ENCODE data around the gene MYO18B.

MYO18B gene

DNA sequence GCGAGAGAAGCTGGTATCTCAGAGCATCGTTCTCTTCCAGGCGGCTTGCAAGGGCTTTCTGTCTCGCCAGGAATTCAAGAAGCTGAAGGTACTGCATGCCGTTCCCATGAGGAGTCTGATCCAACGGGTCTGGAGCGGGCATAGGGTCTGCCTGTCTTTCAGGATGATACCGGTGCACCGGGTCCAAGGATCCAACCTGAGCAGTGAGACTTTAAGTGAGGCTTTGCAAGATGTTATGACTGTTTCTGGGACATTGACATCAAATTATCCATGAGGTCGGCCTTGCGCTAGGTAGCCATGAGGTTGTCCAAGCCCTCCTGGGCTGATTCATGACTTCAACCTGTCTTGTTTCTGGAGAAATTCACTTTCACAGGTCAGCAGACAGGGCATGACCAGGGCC, 132.3 kb downstream of the MYO18B start:
- DNase-seq: no peak

DNA sequence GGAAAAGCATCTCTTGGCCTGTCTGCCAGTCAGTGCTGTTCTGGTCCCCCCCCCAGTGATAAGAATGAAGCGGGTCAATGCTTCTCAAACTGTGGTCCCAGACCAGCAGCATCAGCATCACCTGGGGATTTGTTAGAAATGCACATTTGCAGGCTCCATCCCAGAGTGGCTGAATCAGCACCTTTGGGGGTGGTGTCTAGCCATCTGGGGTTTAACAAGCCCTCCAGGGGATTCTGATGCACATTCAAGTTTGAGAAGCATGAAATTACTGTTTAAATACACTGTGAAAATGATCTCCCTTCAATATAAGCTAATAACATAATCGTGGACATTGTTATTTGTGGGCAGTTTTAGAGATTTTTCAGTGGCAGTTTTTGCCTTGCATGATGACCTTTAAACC, 133.5 kb downstream of the MYO18B start:
- no peak for DNase-seq

DNA sequence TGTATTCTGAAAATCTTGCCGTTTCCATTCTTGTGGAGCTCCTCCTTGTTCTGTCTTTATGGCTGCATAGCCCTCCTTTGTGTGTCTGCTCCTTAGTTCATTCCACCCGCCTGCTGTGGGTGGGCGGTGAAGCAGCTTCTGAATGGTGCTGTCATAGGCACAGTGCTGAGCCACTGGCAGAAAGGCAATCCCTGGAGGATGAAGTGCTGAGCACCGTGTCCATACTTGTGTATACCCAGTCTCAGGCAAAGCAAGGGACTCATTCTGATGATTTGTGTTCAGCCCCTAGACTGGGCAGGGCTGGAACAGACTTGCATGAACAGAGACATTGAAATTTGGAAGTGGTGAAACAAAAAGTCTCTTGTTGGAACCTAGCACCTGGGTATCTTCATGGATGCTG, 134.9 kb downstream of the MYO18B start:
- no peak for DNase-seq

DNA sequence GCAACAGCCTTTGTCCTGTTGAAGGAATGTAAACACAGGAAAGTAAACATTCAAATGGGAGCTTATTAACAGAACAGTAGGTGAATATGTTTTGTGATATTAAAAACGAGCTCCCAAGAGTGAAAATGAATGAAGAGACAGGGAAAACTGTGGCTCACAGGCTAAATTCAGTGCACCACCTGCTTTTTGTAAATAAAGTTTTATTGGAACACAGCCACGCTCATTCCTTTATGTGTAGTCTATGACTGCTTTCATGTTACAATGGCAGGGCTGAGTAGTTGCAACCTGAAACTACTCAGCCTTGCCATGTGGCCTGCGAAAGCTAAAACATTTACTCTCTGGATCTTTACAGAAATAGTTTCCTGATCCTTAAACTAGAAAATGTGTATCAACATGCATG, 136.9 kb downstream of the MYO18B start:
- no peak for DNase-seq

DNA sequence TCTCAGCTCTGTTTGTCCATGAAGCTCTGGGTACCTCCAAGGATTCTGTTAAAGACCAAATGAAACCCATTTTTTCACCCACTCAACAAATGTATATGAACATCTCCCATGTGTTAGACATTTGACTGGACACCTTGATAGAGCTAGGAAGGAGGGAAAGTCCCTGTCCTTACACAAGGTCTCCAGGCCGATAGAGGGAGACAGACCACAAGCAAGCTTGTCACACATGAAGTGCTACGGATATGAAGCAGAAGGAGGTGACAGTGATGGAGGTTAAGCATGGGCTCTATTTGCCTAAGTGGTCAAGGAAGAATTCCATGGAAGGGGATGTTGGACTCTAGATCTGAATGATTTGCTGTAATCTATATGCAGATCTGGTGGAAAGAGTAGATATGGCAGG, 138.5 kb downstream of the MYO18B start:
- DNase-seq: no peak

DNA sequence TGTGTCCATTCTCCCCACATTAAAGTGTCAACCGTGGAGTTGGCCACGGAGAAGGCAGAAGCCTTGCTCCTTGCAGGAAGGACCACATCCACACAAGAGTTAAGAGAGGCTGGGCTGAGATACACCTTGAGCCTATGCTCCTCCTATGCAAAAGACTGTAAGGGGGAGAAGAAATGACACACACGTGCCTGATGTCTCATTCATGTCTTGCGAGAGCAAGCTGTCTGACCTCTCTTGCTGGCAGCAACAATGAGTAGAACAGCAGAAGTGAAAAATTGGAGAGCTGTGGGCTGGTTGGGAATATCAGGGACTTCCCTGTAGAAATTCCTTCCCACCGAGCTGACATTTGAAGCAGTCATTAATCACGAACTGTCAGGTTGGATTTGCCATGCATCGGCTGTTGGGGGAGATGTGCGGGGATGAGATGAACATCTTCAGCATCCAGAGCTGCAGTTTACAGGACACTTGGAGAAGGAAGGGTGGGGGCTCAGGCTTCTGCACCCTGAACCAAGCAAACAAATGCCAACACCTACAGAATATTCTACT, 139.3 kb downstream of the MYO18B start:
- no peak for DNase-seq

DNA sequence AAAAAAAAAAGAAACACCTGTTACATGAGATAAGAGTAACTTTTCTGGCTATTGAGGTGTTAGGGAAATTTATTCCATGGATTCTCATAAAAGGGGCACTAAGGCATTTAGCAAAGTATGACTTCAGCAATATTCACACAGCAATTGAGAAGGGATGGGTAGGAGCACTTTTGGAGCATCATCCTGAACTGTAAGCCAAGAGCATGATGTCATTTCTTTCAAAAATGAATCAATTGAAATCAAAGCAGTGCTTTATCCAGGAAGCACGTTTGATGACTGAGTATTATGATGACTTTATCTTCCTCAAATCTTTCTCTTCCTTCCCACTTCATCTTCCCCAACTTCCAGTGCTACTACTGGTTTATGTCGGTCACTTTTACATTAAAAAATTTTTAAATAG, 140.4 kb downstream of the MYO18B start:
- no peak for DNase-seq

DNA sequence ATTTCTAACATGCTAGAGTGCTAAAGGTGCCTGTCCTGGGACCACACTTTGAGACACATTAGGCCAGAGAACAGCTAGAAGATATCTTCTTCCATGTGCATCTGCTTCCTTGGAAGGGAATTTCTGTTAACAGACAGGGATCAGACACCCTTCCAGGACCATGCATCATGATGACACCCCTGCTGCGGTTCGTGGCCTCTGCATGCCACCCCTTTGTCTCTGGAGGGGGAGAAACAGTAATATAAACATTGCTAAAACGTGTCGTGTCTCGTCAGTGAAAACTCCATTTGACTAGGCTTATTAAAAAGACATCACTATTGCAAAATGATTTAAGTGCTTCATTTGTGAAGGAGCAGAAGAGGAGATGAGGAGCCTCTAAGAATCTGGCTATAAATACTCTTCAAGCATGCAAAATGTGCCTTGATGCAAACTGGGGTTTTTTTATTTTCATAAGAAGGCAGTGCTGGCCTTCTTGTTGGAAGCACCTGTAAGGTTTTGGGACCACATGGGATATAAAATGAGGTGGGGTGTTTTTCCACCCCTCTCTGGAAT, 141.6 kb downstream of the MYO18B start:
- DNase-seq: no peak

DNA sequence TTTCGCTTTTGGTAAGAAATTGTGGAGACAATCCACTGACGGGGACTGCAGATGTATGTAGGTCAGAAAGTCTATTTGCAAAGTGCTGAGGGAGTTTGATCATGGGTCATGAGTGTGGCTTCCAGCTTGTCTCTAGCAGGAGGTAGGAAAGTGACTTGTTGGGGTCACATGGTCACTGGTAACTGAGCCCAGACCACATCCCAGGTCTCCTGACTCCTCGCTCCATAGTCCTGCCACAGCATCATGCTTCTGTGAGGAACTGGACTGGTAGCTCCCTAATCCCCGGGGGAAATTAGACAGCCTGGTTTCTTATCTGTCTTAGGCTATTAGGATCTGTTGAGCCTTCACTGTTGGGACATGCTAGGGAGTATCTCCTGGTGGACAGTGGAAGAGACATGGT, 142.1 kb downstream of the MYO18B start:
- DNase-seq: no peak

DNA sequence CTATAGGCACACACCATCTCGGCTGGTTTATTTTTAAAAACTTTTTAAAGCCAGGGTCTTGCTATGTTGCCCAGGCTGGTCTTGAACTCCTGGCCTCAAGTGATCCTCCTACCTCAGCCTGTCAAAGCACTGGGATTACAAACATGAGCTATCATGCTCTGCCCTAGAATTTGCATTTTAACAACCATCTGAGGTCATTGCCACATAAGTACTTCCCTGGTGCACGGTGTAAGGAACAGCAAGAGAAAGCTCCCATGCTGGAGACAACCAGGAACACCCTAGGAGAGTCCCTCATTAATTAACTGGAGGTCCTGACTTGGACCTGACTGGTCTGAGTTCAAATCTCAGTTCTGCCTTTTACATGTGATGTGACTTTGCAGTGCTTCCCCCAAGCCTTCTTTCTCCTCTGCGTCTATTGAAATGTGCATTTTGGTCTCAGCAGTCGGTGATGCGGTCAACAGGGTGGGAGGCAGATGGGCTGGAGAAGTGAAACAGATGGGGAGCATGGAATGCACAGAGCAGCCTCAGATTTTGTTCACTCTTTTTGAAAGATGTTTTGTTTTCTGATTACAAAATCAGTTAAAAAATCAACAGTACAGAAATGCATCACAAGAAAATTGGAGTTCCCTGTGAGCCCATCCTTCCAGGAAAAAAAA, 146.5 kb downstream of the MYO18B start:
- no peak for DNase-seq

DNA sequence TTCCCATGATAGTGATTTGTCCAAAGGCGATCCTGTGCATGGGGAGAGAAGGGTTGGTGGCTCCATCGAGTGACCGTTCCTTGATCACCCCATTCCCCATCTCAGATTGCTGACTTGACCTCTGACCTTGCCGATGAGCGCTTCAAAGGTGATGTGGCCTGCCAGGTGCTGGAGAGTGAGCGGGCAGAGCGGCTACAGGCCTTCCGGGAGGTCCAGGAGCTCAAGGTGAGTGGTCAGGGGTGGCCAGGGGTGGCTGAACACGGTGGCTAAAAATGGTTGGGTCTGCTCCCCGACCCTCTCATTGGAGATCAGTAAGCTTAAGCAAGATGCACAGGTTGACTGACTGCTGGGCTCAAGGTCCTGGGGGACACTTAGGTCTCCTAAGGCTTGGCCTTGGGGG, 148.7 kb downstream of the MYO18B start:
- DNase-seq: no peak

DNA sequence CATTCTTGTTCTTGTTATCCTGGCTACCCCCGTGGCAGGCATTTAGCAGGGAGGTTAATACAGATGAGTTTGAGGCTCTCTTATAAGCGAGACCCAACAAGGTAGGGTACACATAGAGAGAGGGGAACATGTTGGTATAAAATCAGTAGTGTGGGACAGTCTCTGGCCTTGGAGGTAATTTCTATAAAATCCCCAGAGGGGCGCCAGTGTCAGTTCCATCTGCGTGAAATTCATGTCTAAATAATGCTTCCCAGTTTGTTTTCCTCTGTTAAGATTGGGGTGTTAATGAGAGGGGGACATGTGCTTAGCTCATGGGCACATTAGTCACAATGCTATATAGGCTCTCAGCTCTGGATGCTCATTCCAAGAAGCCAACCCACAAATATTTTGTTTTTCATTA, 150.7 kb downstream of the MYO18B start:
- no peak for DNase-seq

DNA sequence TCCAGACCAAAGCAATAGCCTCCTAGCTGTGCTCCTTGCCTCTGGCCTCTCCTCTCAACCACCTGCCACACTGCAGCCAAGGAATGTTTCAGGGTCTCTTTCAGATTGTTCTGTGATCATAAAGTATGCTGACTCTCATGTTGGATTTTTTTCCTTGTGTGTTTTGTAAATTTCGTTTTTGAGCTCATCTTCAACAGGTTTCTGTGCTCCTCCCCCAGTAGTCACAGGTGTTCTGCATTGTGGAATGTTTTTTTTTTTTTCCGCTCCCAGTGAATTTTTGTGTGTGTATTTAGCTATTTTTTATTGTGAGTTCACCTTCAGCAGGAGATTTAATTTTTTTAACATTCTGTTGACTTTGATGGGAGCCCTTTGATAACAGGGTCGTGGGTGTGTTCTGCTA, 153.7 kb downstream of the MYO18B start:
- no peak for DNase-seq

DNA sequence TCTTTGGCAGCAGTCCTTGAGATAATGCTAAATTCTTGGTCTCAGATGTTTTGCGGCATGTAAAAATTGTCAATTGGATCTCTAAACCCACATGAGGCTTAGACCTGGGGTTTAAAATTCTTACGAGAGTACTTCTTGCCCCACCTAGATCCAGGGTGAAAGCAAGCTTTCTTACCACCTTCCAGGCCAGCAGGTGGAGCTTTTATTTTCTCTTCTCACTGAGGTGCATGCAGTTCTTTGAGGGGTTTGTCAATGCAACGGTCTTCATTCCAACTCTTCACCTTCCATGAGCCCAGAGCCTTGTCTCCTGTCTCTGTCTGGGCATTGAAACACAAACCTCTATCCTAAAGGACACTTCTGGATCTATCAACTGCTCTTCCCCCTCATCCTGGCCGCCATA, 154.1 kb downstream of the MYO18B start:
- no peak for DNase-seq

DNA sequence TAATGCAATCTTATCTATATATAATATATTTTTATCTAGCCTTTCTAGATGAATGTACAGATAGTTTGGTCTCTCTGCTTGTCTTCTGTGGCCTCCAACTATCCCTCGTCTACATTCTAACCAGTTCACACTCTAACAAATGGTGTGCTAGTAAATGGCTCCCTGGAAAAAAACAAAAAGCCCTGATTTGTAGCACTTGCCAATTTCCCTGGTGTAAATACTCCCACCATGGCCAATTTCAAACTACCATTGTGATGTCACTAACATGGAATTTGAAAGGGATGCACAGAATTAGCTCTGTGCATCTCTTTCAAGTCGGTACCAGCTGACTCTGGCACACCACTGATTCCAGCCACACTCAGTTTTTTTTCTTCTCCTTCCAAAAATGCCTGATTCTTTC, 154.6 kb downstream of the MYO18B start:
- DNase-seq: no peak

DNA sequence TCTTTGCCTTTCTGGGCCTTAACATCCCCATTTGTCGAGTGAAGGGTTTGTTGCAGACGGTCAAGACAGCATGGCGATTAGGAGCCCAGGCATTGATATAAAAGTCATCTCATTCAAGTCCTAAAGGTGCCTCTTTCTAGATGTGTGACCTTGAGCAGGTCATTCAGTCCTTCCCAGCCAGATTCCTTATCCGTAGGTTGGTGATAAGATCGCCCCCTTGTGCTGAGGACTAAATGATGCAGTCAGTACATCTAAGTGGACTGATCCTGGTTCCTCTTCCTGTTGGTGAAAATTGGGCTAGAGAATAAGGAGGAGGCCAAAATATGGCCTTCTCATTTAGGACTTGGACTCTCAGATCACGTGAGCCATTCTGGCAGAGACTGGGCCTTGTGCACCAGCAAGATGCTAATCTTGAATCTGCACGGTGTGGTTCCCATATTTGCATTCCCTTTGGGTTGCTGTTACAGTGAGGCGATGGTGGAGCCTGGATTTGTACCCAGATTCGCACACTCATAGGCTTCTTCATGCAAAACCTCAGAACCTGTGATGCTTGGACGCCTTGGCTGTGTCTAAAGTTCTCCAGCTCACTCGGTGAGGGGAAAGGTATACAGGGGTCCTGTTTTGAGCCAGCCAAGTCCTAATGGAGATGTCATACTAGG, 156.8 kb downstream of the MYO18B start:
- no peak for DNase-seq

DNA sequence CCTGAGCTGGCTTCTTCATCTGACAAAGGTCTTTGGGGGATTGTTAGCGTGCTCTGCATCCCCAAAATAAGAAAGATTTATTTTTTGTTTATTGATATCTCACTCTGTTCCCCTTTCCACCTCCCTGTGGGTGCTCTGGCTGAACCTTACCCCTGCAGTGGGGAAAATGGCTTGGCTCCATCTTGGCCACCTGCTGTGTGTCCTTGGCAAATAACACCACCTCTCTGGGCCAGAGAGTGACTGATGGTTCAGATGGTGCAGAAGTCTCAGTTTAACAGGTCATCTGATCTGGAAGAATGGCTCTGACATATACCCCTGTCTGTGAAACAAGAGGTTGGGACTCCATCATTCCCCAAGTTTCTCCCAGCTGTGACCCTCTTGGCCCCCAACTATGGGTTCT, 157.6 kb downstream of the MYO18B start:
- DNase-seq: no peak

DNA sequence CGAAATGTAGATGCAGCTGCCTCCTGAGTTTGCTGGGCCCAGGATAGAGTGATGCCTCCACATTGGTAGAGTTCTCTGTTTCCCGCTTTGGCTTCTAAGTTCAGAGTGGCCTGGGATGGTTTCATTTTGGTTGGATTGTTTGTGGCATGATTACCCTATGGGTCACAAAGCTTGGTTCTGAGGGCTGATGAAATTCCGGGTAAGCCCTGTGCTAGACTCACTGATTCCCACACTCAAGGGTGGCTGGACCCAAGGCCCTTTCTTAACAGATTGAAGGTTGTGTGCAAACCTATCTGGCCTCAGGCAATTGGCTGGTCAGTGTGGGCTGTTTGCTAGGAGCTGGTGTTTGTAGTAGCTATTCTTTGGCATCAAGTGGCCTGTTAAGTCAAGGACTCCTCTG, 158.4 kb downstream of the MYO18B start:
- no peak for DNase-seq

DNA sequence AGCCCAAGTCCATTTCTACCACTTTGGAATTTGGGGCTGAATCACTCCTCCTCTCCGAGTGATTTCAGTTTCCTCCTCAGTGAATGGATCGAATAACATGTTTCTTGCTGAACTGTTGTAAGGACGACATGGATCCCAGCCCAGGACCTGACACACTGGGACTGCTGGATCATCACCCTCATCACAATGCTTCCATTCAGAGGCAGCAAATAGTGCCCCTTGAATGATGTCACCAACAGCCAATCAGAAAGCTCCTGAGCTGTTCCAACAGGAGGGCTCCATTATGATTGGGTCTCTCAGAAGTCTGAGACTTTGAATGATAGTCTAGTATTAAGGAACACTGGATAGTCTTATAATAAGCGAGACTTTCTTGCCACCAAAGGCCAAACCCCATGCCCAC, 158.9 kb downstream of the MYO18B start:
- no peak for DNase-seq

DNA sequence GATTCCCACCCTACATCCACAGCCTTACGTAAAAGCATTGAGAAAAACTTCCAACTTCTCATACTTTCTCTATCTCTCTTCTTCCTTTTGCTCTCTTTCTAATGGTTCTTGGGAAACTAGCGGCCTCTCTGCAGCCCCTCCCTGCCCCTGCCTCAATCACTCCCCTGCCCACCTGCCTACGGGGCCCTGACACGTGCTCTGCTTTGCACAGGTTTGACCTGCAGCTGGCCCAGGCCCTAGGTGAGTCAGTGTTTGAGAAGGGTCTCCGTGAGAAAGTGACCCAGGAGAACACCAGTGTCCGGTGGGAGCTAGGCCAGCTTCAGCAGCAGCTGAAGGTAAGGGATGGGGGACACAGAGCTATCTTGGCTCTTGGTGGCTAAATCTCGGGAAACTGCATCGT, 160.4 kb downstream of the MYO18B start:
- no peak for DNase-seq

DNA sequence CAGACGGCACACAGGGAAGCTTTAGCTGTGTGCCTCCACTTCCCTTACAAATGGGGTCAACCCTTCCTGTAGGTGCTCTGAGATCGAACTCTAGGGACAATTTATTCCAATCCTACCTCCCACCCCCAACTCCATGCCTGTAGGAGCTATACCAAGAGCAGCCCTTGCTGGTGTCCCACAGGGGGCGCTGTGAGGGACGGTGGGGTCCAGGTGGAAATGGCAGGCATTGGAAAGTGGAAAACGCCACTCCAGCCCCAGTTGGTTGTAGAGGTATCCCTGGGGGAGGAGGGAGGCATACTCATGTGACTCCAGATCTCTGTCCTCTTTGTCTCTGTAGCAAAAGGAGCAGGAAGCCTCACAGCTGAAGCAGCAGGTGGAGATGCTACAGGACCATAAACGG, 161.3 kb downstream of the MYO18B start:
- no peak for DNase-seq

DNA sequence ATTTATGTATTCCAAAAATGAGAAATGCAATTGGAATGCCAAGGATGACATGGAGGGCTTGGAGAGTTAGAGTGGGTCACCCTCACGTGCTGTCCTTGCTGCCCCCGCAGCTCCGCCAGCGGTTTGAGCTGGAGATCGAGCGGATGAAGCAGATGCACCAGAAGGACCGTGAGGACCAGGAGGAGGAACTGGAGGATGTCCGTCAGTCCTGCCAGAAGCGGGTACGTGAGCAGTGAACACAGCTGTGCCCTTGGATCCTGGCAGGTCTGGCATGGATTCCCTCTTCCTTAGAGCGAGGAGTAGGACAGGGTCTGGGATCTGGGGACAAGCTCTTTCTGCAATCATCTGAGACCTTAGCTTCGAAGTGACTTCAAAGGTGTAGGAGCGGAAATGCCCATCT, 166.2 kb downstream of the MYO18B start:
- DNase-seq: no peak

DNA sequence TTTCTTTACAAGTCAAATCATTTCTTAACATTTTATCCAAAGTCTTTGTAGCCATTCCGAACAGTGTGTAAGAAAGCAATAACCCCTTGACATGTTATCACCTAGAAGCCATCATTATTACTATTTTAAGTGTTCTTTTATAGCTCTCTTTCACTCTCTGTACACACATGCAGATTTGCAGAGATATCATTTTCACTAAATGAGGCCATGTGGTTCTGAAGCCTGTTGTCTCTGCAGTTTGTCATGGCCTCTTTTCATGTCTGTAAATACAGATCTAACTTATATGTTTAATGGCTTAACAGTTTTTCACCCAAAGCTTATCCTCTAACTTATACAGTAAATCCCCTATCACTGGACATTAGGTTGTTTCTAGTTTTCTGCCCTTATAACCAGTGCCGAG, 166.8 kb downstream of the MYO18B start:
- DNase-seq: no peak

DNA sequence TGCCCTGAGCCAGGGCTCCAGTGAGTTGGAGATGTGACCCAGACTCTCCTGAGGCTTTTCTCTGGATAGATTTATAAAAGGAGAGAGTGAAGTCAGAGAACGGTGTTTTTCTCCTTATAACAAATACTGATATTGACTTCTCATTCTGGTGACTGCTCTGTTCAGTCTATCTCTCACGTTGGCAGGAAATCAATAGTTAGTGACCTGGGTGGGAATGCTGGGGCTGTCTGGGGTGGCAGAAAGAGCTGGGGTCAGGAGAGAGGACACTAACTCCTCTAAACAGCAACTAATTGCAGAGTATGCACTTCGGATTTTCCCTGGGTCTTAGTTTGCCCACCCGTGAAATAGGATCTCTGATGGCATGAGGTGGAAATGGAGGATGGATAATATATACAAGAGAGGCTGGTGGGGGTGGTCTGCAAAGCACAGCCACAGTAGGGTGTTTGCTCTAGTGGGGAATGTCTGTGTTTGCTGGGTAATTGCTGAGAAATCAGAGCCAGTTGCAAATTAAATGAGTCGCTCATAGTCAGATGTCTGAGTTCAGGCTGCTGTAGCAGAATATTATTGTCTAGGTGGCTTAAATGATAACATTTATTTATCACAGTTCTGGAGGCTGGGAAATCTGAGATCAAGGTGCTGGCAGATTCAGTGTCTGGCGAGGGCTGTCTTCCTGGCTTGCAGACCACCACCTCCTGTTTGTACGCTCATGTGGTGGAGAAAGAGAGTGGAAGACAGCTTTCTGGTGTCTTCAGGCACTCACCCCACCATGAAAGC, 167.8 kb downstream of the MYO18B start:
- no peak for DNase-seq

Data from activated gamma-delta T cell treated with Interleukin-2 at 50 U/mL for 16 hours (primary cell).